Gastroesophageal sphincter (tissue), 4 donors: ENCODE results near the gene INPP5A. TPM values are rescaled to one million over a fixed set of nuclear protein-coding genes. Genes with fewer than 3 reads are reported as not detected.

Experiments
- ATAC-seq: fragments of 150-250 bp; one replicate; pipeline ENCODE4 v1.9.1; 2016; ENCODE audit warnings: mild to moderate bottlenecking, moderate library complexity
- H3K27ac ChIP-seq, 4 donors: fragments of 200-600 bp; sonication (generic) in 3 of 4; 1 replicate in 3 of 4; 2 replicates in 1 of 4; pipeline ENCODE4 v1.5.1; 2016 to 2019
- H3K27me3 ChIP-seq: fragments of 200-600 bp; sonication (generic); one replicate; pipeline ENCODE4 v1.5.1; 2019
- H3K36me3 ChIP-seq, 2 donors: fragments of 200-600 bp; sonication (generic); one replicate each; pipeline ENCODE4 v1.5.1; 2019; ENCODE audit warnings: control low read depth in 1 of 2
- H3K4me1 ChIP-seq, 3 donors: fragments of 200-600 bp; sonication (generic); 1 replicate in 2 of 3; 2 replicates in 1 of 3; pipeline ENCODE4 v1.5.1; 2016 to 2019; ENCODE audit warnings: control low read depth in 2 of 3
- H3K4me3 ChIP-seq, 2 donors: fragments of 200-600 bp; sonication (generic); one replicate each; pipeline ENCODE4 v1.5.1; 2019; ENCODE audit warnings: mild to moderate bottlenecking in 1 of 2, moderate library complexity in 1 of 2
- H3K9me3 ChIP-seq, 3 donors: fragments of 200-600 bp; sonication (generic); one replicate each; pipeline ENCODE4 v1.5.1; 2017 to 2019; ENCODE audit warnings: control low read depth in 2 of 3
- EP300 ChIP-seq: sonication (generic); formaldehyde crosslinking; IDR thresholded peaks from one replicate; pipeline ENCODE4 v1.6.1; 2017; ENCODE audit warnings: antibody characterized with exemption, mild to moderate bottlenecking
- POLR2A ChIP-seq, 2 donors: fragments of 450-650 bp; IDR thresholded peaks; one replicate each; pipeline ENCODE4 v1.6.1; 2017; ENCODE audit warnings: antibody characterized with exemption in 2 of 2, mild to moderate bottlenecking in 2 of 2, moderate library complexity in 1 of 2
- POLR2AphosphoS5 ChIP-seq: sonication (generic); formaldehyde crosslinking; IDR thresholded peaks from one replicate; pipeline ENCODE4 v1.6.1; 2017; ENCODE audit warnings: antibody characterized with exemption
- WGBS, 2 donors: methylation state at CpG; one replicate each; pipeline ENCODE4 v1.1.5; 2018; ENCODE audit warnings: low coverage in 1 of 2; 5-methylcytosine and 5-hydroxymethylcytosine counted together
- total RNA-seq, 4 donors: library from RNA; depleted of rRNA; stranded (reverse); fragments of >200 nt; gene quantifications; one replicate each; pipeline ENCODE4 v1.1.0, GENCODE V29; 2016
- TF ChIP-seq, protein P1 (sequence below), 4 experiments: fragments of 200-600 bp in 2 of 4; fragments of 450-650 bp in 2 of 4; sonication (generic) in 1 of 4; IDR thresholded peaks; one replicate each; pipeline ENCODE4 v1.5.1; 2017 to 2019; ENCODE audit warnings: antibody characterized with exemption in 4 of 4, mild to moderate bottlenecking in 2 of 4, moderate library complexity in 2 of 4

INPP5A gene
- total RNA-seq, 4 donors from 2014 or later = 111 to 288 (median 215) TPM

DNA sequence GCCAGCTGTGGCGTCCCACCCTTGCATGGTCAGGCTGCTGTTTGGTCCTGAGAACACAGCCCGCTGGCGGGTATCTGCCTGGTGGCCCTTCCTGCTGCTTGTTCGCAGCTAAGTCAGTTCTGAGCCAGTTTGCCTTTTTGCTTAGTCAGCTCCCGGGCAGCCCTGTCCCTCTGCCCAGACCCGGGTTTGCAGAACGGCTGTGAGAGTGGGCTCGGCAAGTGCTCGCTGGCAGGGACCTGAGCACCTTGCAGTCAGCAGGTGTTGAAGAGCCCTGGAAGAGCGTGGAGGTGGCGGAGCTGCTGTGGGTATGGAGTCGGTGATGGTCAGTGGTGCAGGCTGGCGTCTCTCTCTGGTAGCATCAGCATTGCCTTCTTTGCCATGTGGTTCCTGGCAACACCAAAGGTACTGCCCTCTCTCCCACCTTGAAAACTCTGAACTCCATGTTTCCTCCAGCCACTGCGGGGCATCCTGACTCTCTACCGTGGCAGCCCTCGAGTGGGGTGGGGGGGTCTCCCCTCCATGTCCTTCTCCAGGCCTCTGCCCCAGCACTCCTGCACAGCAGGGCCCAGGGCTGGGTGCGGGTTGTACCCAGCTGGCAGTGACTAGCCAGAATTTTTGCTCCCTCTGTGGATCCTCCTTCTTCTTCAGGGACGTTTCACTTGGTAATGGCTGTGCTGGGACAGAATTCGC lies 4.6 kb downstream of the INPP5A start:
- Histone ChIP-seq H3K36me3 (no peaks in the 10 kb centered on the region), H3K9me3 (no peaks in the 10 kb centered on the region), H3K4me1 (peaks cover 0 to 91% (median 61%) of the 10 kb centered on the region in 3 donors), H3K27me3 (no peaks in the 10 kb centered on the region), H3K27ac (peak overlapping the region in 3 of 4 donors; percentile 91 to 94 (median 92)), H3K4me3 (peak overlapping the region in 1 of 2 donors; percentile 13)
- WGBS, 2 donors = 54 to 80% methylated on average over 2 to 6 of the region's 19 CpGs
- no peak for ATAC-seq
- TF ChIP-seq POLR2AphosphoS5 (no peak), EP300 (no peak), POLR2A (IDR thresholded peaks at IDR 0.05) (no peak)
- TF ChIP-seq, protein P1, sequence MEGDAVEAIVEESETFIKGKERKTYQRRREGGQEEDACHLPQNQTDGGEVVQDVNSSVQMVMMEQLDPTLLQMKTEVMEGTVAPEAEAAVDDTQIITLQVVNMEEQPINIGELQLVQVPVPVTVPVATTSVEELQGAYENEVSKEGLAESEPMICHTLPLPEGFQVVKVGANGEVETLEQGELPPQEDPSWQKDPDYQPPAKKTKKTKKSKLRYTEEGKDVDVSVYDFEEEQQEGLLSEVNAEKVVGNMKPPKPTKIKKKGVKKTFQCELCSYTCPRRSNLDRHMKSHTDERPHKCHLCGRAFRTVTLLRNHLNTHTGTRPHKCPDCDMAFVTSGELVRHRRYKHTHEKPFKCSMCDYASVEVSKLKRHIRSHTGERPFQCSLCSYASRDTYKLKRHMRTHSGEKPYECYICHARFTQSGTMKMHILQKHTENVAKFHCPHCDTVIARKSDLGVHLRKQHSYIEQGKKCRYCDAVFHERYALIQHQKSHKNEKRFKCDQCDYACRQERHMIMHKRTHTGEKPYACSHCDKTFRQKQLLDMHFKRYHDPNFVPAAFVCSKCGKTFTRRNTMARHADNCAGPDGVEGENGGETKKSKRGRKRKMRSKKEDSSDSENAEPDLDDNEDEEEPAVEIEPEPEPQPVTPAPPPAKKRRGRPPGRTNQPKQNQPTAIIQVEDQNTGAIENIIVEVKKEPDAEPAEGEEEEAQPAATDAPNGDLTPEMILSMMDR (IDR thresholded peaks at IDR 0.05) = no peak

DNA sequence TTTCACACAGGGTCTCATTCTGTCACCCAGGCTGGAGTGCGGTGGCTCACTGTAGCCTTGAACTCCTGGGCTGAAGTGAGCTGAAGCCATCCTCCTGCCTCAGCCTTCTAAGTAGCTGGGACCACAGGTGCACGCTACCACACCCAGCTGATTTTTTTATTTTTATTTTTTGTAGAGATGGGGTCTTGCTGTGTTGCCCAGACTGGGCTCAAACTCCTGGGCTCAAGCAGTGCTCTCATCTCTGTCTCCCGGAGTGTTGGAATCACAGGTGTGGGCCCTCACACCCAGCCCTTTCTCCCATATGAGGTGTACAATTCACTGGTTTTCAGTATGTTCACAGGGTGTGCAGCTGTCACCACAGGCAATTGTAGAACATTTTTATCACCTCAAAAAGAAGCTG lies 5.2 kb downstream of the INPP5A start:
- Histone ChIP-seq H3K36me3 (no peaks in the 10 kb centered on the region), H3K27me3 (no peaks in the 10 kb centered on the region), H3K4me1 (peaks cover 0 to 97% (median 65%) of the 10 kb centered on the region in 3 donors), H3K27ac (peak overlapping the region in 2 of 4 donors; percentile 91 to 92), H3K9me3 (no peaks in the 10 kb centered on the region), H3K4me3 (no peak overlapping the region)
- TF ChIP-seq POLR2AphosphoS5 = no peak
- no peak for TF ChIP-seq POLR2A (IDR thresholded peaks at IDR 0.05)
- TF ChIP-seq, protein P1 (IDR thresholded peaks at IDR 0.05) = no peak
- TF ChIP-seq EP300 = no peak
- ATAC-seq = no peak
- 60 to 100% methylated on average over 1 of the region's 3 CpGs for WGBS, 2 donors

DNA sequence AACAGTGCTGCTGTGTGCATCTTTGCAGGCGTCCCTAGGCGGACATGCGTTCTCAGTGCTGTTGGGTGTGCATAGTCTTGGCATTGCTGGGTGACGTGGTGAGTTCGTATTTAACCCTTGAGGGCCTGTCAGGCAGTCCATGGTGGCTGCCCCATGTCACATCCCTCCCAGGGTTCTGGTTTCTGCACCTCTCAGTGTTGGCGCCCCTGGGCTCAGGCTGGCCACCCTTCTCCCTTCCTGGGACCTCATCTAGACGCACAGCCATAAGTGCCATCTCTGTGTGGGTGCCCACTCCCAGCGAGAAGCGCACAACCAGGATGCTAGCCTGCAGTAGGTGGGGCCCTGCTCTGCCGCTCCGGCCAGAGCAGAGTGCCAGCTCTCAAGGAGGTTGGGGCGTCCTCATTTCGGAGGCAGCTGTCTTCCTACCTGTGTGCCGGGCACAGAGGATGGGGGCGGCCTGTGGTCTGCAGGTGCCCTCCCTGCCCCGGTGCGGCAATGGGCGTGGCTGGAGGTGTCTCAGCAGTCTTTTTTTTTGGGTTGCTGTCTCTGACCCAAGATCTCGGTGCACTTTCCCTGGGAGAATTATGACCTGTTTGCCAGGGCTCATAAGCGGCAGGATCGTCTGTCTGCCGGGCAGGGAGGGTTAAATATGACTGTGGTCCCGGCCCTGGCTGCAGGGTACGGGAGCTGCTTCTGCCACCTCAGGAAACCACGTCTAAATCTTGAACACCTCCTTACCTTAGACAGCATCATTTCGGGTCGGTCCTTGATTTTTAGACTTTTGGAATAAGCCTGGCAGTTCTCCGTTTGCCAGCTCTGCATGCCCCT lies 6.5 kb downstream of the INPP5A start:
- peak overlapping the region in 1 of 2 donors; percentile 29 for H3K4me3 ChIP-seq
- no peaks in the 10 kb centered on the region for H3K27me3 ChIP-seq
- H3K9me3 ChIP-seq = no peaks in the 10 kb centered on the region
- no peak for ATAC-seq
- peak overlapping the region in 3 of 4 donors; percentile 14 to 46 (median 42) for H3K27ac ChIP-seq
- whole genome bisulfite sequencing, 2 donors = 50 to 76% methylated on average over 6 to 10 of the region's 28 CpGs
- H3K36me3 ChIP-seq = no peaks in the 10 kb centered on the region
- peaks cover 0 to 100% (median 66%) of the 10 kb centered on the region in 3 donors for H3K4me1 ChIP-seq
- TF ChIP-seq POLR2A (IDR thresholded peaks at IDR 0.05) (no peak), POLR2AphosphoS5 (no peak), EP300 (no peak)
- TF ChIP-seq, protein P1 (IDR thresholded peaks at IDR 0.05) = no peak

DNA sequence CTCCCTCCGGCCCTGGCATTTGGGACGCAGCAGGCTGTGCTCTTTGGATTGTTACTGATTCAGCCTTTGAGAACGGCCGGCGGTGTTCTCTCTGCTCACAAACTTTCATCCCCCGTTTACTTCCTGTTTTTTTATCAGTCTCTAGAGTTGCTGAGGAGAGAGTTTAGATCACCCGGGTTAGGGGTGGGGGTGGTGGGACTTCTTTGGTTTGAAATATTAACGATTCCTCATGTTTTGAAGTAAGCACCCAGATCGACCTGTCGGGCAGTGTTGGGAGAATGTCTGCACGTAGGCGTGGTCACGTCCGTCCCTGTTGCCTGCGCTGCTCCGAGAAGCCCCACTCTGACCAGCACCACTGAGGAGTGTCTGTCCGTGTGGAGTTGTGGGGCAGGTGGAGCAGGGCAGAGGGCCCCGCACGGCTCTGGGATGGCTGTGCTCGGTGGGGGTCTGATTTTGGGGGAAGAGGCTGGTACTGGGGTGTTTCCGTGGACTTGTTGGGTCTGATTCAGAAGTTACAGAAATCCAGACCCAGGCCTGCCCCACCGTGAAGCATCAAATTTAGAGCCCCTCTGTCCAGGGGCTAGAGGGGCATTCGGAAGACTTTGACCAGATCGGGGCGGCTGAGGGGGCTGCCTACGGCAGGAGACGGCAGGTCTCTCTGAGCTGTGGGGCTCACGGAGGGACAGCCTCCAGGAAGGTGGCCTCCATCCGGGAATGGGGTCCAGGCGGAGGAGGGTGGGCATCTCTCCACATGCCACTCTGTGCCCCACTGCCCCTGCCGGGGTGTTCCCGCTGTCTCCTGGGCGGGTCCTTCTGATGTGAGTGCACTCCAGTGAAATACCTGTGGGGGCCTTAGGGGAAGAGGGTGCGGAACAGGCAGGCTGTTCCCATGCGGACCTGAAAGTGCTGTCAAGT lies 7.4 kb downstream of the INPP5A start:
- Histone ChIP-seq H3K4me1 (peaks cover 0 to 100% (median 64%) of the 10 kb centered on the region in 3 donors), H3K27ac (peak overlapping the region in 3 of 4 donors; percentile 14 to 46 (median 42)), H3K4me3 (peak overlapping the region in 1 of 2 donors; percentile 29), H3K36me3 (no peaks in the 10 kb centered on the region), H3K9me3 (no peaks in the 10 kb centered on the region), H3K27me3 (no peaks in the 10 kb centered on the region)
- TF ChIP-seq, protein P1 (IDR thresholded peaks at IDR 0.05) = no peak
- no peak for TF ChIP-seq EP300
- TF ChIP-seq POLR2A (IDR thresholded peaks at IDR 0.05) = no peak
- TF ChIP-seq POLR2AphosphoS5 = no peak
- 21 to 45% methylated on average over 8 of the region's 35 CpGs for WGBS, 2 donors
- ATAC-seq = no peak
